Measurements from ENCODE around the gene DBI.

DBI gene

GRCh38 chr2:119383410-119384140 lies 16.8 kb downstream of the DBI start:
- H3K4me3 ChIP-seq (ENCODE audit: low read length): no peak overlapping the region
- DNase-seq (ENCODE audit: low read depth): peak; percentile 34
- TF ChIP-seq CTCF (conservative IDR thresholded peaks at IDR 0.05; ENCODE audit: low read length): no peak

GRCh38 chr2:119384971-119385370 lies 18.2 kb downstream of the DBI start:
- H3K4me3 ChIP-seq (ENCODE audit: low read length): no peak overlapping the region
- DNase-seq (ENCODE audit: low read depth): no peak
- TF ChIP-seq CTCF (conservative IDR thresholded peaks at IDR 0.05; ENCODE audit: low read length): no peak

- no peak overlapping the region for H3K4me3 ChIP-seq (ENCODE audit: low read length)
- no peak for DNase-seq (ENCODE audit: low read depth)
- no peak for TF ChIP-seq CTCF (conservative IDR thresholded peaks at IDR 0.05; ENCODE audit: low read length)
These were observed 18.7 kb downstream of the DBI start for GRCh38 chr2:119385466-119385865.

GRCh38 chr2:119387381-119388129 lies 20.8 kb downstream of the DBI start:
- TF ChIP-seq CTCF (conservative IDR thresholded peaks at IDR 0.05; ENCODE audit: low read length): peak; percentile 65
- peak; percentile 85 for DNase-seq (ENCODE audit: low read depth)
- H3K4me3 ChIP-seq (ENCODE audit: low read length): no peak overlapping the region

GRCh38 chr2:119389615-119390306 lies 23.0 kb downstream of the DBI start:
- TF ChIP-seq CTCF (conservative IDR thresholded peaks at IDR 0.05; ENCODE audit: low read length): no peak
- DNase-seq (ENCODE audit: low read depth): peak; percentile 67
- no peak overlapping the region for H3K4me3 ChIP-seq (ENCODE audit: low read length)

- DNase-seq (ENCODE audit: low read depth): no peak
- no peak overlapping the region for H3K4me3 ChIP-seq (ENCODE audit: low read length)
- no peak for TF ChIP-seq CTCF (conservative IDR thresholded peaks at IDR 0.05; ENCODE audit: low read length)
These were observed 27.4 kb downstream of the DBI start for GRCh38 chr2:119393971-119394748.

All from AG10803 (cell line).